ENCODE data around the gene TNRC6A. TPM values are rescaled to one million over a fixed set of nuclear protein-coding genes. Genes with fewer than 3 reads are reported as not detected.

Gene TNRC6A
- total RNA-seq, 4 donors from 2014 or later = 45.8 to 70.7 (median 57.4) TPM

Other genes with a start within 250 kb of the TNRC6A start
- gene RBBP6, start 190.1 kb upstream of the TNRC6A start, total RNA-seq = 100 to 1,000 TPM in 1 of 4 donors, 10 to 100 TPM in 3; 78.9 to 120 (median 84.5) TPM
- gene SLC5A11, start 116.3 kb downstream of the TNRC6A start, total RNA-seq = under 1 TPM in 1 of 4 donors, not detected in 3; 0.22 TPM